Thyroid gland (tissue), 4 donors: Measurements from ENCODE around the gene MOSPD2.

Experiments used
- CTCF ChIP-seq, 6 experiments: fragments of 200-600 bp in 3 of 6; fragments of 450-650 bp in 3 of 6; sonication (generic) in 3 of 6; IDR thresholded peaks; one replicate each; pipeline ENCODE4 v1.5.1; 2016 to 2019; ENCODE audit warnings: antibody characterized with exemption in 6 of 6, mild to moderate bottlenecking in 2 of 6, inconsistent platforms in 1 of 6, moderate library complexity in 1 of 6
- POLR2A ChIP-seq, 2 donors: fragments of 450-650 bp; IDR thresholded peaks; one replicate each; pipeline ENCODE4 v1.6.1; 2017; ENCODE audit warnings: antibody characterized with exemption in 2 of 2, mild to moderate bottlenecking in 2 of 2, moderate library complexity in 1 of 2

- no peak for TF ChIP-seq POLR2A (IDR thresholded peaks at IDR 0.05)
- no peak for TF ChIP-seq CTCF (IDR thresholded peaks at IDR 0.05)
These were observed 23.1 kb downstream of the MOSPD2 start for GRCh38 chrX:14896273-14896672.
